GM12873 (cell line): ENCODE data around the gene TMEM59.
A peak's percentile ranks its signal among the peaks of the same experiment; 100 is the strongest.

Experiments used
- TF ChIP-seq, protein P1 (sequence below): IDR thresholded peaks from 2 replicates; pipeline ENCODE4 v1.5.1; 2012; ENCODE audit warnings: low read depth, mild to moderate bottlenecking, moderate library complexity, low read length, control low read depth; ENCODE audit not compliant: insufficient read depth; ENCODE audit errors: missing control alignments

Gene TMEM59

DNA sequence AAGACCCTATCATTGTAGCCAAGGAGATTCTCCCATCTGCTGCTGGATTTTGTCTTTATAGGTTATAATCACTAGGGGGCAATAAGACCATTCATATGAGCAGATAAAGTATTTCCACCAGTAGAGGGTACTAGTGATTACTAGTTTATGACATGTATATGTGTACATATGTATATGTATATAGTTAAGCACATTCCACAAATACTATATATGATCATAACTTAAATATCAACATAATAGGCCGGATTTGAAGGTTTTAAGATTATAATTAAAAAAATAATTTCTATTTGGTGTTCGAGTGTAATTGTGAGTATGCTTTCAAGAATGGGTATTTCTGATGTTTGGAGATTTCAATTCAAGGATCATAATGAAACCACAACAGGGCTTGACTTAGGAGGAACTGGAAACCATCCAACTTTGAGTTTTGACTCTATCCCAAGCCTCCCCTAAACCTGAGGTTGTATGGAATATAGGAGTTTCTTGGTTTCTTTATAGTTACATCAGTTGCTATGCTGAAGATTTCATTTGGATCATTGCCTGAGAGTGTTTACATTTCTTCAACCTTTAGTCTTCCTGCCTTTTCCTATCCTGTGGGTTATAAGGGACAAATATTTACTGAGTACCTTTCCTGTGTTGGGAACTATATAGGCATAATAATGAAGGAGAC lies 17.3 kb upstream of the TMEM59 start:
- TF ChIP-seq, protein P1, sequence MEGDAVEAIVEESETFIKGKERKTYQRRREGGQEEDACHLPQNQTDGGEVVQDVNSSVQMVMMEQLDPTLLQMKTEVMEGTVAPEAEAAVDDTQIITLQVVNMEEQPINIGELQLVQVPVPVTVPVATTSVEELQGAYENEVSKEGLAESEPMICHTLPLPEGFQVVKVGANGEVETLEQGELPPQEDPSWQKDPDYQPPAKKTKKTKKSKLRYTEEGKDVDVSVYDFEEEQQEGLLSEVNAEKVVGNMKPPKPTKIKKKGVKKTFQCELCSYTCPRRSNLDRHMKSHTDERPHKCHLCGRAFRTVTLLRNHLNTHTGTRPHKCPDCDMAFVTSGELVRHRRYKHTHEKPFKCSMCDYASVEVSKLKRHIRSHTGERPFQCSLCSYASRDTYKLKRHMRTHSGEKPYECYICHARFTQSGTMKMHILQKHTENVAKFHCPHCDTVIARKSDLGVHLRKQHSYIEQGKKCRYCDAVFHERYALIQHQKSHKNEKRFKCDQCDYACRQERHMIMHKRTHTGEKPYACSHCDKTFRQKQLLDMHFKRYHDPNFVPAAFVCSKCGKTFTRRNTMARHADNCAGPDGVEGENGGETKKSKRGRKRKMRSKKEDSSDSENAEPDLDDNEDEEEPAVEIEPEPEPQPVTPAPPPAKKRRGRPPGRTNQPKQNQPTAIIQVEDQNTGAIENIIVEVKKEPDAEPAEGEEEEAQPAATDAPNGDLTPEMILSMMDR = peak; percentile 56

DNA sequence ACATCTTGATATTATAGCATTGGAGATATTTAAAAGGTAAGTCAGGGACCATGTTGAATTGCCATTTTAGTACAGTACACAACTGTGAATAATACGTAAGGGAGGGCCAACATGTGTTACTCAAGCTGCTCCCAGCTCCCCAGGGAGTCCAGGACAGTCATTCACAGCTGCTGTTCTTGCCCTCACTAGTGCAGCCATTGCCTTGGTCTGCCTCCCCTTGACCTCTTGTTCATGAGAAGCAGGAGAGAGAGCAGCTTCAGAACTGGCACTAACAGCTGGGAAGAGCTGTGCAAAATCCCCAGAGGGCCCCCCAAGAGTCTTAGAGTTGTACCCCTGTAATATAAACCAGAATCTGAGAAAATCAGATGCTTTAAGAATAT lies 16.8 kb upstream of the TMEM59 start:
- TF ChIP-seq, protein P1 = no peak

DNA sequence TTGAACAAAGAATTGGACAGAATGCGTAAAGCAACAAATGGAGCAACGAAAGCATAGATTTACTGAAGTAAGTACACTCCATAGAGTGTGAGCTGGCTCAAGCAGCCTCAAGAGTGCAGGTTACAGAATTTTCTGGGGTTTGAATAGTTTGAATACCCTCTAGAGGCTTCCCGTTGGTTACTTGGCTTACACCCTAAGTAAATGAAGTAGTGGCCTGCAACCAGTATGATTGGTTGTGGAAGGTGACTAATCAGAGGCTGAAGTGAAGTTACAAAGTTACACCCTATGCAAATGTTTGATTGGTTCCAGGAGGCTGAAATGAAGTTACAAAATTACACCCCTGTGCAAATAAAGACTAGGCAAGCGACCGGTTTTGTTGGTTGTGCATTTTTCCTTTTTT lies 11.3 kb upstream of the TMEM59 start:
- TF ChIP-seq, protein P1 = no peak

DNA sequence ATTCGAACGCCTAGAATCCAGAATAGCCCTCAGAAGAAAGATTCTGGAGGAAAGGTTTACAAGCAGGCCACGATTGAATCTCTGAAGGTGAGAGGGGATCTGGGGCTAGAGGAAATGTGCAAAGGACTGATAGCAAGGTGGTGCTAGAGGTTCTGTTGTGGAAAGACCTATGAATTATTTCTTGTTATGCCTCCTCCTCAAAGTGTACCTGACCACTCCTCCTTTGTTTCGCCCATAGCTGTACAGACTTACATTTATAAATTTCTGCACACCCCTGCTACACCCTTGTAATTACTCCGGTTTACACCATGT lies 1.4 kb upstream of the TMEM59 start:
- TF ChIP-seq, protein P1 = no peak

DNA sequence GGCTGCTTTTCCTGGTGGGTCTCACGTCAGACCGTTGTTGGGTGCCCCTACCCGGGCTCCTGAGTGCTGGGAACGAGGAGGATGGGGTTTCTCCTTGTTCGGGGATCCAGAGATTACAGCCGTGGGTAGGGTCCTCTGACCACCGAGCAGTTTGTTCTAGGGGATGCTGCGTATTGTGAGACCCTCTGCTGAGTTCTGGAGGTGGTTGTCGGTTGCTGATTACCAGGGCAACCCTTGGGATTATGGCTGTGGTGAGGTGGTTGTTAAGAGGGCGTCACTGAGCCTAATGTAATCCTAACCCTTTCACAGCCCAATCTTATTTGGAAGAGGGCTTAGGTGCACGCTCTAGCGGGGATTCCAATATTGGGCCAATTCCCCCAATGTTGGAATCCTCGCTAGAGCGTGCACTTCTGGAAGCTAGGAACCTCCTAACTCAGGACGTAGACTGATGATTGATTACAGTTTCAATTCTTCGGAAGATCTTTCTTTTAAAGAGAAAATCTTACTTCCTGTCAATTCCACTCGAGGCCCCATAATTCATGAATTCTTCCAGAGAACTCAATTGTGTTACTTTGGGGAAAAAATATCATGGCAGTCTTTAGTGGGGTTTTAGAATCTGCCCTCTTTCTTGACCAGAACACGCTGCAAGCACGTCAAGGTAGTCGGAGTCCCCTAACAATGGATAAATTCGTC lies 887 bp upstream of the TMEM59 start:
- TF ChIP-seq, protein P1 = no peak

DNA sequence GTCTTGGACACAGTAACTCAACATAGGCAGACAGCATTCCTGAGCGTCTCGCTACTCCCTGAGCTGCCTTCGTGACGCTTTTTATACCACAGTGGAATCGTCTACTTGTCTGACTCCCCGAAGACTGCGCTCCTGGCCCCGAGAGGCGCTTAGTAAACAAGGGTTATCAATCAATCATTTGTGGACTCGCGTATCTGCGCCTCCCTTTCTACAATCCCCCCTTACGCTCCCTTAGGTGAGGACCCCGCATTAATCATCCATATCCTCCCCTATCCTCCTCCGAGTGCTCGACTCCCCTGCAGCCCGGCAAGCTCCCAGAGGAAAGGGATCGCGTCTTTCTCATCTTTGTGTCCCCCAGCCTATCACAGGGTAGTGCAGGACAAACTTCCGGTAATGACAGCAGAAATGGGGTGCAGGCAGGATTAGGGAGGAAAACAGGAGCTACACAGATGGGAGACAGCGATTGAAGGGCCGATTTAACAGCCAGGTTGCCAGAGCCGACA lies 522 bp downstream of the TMEM59 start:
- TF ChIP-seq, protein P1 = no peak

DNA sequence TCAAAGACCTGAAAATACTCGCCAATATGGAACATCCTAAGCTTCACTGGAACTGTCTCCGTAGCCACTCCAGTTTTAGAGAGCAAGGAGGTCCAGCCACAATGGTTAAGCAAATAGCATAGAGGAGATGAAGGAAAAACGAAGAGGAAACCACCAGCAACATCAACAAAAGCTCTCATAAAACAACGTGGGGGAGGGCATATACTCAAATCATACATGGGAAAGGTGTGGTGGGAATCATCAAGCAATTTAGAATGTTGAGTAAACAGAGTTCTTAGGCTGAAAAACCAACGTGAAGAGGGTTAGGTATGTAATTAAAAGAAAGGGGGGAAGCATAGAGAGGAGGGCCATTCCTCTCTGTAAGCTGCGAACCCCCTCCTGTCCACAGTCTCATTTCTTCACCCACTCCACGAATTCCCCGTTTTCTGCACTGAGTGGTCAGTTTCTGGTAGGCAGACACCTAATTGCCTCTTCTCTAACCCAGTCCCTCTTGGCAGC lies 1.0 kb downstream of the TMEM59 start:
- TF ChIP-seq, protein P1 = no peak
